ENCODE results near the gene MED25.
"Not testable (repeated sequence)": the region's sequence is repeated elsewhere in the genome, so short reads cannot be mapped to it uniquely, and the experiment has no call there.

MED25 gene

DNA sequence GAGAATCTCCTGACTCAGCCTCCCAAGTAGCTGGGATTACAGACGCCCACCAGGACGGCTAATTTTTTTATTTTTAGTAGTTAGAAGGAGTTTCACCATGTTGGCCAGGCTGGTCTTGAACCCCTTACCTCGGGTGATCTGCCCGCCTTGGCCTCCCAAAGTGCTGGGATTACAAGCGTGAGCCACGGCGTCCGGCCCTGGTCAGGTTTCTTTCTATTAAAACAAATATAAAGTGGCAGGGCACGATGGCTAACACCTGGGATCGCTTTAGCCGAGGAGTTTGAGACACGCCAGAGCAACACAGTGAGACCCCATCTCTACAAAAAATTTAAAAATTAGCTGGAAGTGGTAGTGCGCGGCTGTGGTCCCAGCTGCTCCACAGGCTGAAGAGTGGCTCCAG, 1.5 kb upstream of the MED25 start:
- DNase-seq (ENCODE audit: low read depth in 2 of 2), result no peak

DNA sequence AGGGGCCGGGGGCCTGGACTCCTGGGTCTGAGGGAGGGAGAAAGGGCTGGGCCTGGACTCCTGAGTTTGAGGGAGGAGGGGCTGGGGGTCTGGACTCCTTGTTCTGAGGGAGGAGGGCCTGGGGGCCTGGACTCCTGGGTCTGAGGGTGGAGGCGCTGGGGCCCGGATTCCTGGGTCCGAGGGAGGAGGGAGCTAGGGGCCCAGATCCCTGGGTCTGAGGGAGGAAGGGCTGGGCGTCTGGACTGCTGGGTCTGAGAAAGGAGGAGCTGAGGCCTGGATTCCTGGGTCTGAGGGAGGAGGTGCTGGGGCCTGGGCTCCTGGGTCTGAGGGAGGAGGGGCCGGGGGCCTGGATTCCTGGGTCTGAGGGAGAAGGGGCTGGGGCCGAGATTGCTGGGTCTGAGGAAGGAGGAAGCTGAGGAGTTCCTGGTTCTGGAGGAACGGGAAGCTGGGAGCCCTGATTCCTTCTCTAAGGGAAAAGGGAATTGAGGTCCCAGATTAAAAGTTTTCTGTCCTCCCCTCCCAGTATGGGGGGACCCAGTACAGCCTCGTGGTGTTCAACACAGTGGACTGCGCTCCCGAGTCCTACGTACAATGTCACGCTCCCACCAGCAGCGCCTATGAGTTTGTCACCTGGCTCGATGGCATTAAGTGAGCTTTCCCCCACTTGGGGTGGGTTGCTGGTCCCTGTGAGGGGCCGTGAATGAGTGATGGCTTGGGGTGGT, 721 bp downstream of the MED25 start:
- DNase-seq (ENCODE audit: low read depth in 2 of 2), result no peak

DNA sequence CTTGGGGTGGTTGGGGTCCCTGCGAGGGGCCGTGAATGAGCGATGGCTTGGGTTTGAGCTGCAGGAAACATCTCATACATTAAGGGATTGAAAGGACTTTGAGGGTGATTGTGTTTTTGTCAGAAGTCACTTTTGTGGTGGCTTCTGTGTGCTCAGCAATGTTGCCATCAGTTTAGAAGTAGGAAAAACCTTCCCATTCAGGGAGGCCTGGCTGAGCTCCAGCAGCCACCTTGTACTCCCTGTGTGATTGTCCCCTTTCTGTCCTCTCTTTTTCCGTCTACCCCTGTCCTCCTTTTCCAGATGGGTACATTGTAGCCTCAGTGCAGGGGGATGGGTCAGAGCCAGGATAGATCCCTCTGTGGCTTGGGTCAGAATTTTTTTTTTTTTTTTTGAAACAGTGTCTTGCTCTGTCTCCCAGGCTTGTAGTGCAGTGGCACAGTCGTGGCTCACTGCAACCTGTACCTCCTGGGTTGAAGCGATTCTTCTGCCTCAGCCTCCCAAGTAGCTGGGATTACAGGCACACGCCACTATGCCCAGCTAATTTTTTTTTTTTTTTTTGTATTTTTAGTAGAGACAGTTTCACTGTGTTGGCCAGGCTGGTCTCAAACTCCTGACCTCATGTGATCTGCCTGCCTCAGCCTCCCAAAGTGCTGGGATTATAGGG, 1.5 kb downstream of the MED25 start:
- not testable (repeated sequence) for DNase-seq (ENCODE audit: low read depth in 2 of 2)

DNA sequence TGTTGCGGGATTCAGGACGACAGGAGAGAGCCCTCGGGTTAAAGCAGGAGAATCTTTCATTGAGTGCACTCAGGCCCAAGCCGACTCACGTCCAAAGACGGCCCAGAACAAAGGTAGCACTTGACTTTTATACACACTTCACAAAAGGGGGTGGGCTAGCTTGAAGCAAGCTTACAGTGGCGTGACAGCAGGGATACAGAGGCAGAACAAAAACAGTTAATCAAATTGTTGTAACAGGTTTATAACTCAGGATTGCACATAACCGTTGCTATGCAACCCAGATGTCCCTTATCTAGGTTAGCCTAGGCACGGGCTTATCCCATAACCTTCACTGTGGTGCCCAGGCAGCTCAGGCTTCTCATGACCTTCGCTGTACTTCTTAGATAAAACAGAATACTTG, 2.0 kb downstream of the MED25 start:
- no peak for DNase-seq (ENCODE audit: low read depth in 2 of 2)

DNA sequence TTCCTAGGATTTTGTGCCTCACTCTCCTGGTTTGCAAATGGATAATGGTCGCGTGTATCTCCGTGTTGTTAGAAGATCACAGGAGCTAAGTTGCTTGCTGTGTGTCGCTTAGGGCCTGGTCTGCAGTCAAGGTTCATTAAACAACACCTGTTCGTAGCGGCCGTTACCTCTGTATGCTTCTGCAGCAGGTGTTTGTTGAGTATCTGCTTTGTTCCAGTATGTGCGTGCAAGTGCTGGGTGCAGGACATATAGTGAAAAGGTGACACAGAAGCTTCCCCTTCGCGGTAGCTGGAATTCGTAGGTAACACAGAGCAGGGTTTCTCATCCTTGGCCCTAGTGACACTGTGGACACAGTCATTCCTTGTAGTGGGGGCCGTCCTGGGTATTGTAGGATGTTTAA, 5.4 kb downstream of the MED25 start:
- no peak for DNase-seq (ENCODE audit: low read depth in 2 of 2)

DNA sequence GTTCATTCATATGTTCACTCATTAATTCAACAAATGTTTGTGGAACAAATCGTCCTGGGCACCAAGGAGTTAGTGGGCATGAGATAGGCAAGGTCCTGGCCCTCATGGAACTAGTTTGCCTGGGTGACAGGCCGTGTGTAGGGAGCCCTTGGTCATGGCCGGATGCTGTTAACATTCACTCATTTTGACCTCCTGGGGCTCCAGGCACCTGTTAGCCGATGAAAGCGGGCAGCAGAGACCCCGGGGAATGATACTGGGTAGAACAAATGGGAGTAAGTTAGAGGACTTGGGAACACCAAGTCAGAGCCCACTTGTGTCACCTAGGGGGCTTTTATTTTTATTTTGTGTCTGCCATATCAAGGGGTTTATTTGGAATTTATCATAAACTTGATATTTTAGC, 6.6 kb downstream of the MED25 start:
- DNase-seq (ENCODE audit: low read depth in 2 of 2), result no peak

DNA sequence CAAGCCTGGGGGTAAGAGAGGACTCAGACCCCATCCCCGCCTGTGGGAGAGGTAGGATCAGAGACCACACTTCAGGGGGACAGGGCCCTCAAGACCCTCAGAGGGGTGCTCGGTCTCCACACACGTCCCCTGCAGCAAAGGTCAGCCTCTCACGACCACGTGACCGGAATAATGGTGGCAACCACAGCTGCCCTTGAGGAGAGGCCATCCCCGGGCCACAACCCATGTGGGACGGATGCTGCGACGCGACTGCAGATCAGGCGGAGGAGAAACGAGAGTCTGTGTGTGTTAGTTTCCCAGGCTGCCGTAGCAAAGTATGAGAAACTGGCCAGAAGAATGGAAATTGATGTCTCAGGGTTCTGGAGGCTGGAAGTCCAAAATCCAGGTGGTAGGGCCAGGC, 8.9 kb downstream of the MED25 start:
- DNase-seq (ENCODE audit: low read depth in 2 of 2), result no peak

DNA sequence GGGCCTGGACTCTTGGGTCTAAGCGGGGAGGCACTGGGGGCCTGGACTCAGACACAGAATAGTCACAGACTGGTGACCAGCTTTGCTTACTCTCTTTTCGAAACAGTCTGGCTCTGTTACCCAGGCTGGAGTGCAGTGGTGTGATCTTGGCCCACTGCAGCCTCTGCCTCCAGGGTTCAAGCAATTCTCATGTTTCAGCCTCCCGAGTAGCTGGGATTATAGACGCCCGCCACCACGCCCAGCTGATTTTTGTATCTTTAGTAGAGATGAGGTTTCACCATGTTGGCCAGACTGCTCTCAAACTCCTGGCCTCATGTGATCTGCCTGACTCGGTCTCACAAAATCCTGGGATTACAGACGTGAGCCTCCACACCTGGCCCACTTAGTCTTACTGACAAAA, 11.1 kb downstream of the MED25 start:
- DNase-seq (ENCODE audit: low read depth in 2 of 2), result no peak

DNA sequence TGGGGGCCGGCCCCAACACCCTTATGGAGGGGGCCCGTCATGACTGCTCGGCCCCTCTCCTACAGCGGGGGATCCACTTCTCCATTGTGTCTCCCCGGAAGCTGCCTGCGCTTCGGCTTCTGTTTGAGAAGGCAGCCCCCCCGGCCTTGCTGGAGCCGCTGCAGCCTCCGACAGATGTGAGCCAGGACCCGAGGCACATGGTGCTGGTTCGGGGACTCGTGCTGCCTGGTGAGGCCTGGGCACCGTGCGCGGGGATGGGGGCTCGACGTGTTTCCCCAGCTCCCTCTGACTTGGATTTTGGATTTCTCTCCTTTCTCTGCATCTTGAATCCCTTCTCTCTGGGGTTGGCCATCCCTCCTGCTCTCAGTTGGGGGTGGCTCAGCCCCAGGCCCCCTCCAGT, 11.6 kb downstream of the MED25 start:
- DNase-seq (ENCODE audit: low read depth in 2 of 2), result no peak

DNA sequence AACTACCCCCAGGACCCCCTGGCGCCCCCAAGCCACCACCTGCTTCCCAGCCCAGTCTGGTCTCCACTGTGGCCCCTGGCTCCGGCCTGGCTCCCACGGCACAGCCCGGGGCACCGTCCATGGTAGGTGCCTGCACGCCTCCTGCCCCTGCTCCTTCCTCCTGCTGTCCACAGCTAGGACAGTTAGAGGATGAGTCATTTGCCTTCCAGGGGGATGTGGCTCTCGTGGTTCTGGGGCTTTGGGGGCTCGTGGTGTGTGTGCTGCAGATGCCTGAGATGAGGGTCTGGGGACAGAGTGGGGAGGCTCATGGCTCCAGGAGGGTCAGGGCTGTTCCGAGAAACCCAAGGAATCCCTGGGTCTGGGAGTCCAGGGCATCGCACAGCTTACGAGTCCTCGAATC, 12.7 kb downstream of the MED25 start:
- DNase-seq (ENCODE audit: low read depth in 2 of 2), result no peak

DNA sequence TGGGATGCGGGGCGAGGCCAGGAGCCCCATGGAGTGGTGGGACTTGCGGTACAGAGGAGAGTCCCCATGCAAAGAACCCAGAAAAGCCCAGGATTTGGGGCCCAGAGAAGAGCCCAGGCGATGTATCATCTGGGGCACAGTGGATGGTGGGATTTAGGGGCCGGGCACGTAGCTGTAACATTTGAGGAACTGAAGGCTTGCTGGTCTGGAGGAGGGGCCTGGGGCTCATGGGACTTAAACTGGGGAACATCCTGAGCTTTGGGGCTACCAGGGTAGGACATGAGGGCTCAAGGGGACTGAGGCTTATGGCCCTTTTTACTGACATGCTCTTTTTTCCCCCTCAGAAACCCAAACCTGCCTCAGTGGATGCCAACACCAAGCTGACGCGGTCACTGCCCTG, 13.5 kb downstream of the MED25 start:
- no peak for DNase-seq (ENCODE audit: low read depth in 2 of 2)

DNA sequence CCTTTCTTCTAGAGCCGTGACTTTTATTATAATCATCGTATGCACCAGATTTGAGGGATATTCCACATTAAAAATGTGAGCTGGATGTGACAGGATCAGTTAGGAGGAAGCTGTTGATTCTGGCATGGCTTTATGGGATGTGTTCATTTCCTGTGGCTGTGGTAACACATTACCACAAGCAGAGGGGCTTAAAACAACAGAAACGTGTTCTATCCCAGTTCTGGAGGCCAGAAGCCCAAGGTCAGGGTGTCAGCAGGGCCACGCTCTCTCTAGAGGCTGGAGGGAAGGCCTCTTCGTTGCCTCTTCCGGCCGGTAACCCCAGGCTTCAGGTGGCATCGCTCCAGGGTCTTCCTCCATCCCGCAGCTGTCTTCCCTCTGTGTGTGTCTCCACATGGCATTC, 14.5 kb downstream of the MED25 start:
- DNase-seq (ENCODE audit: low read depth in 2 of 2), result no peak

DNA sequence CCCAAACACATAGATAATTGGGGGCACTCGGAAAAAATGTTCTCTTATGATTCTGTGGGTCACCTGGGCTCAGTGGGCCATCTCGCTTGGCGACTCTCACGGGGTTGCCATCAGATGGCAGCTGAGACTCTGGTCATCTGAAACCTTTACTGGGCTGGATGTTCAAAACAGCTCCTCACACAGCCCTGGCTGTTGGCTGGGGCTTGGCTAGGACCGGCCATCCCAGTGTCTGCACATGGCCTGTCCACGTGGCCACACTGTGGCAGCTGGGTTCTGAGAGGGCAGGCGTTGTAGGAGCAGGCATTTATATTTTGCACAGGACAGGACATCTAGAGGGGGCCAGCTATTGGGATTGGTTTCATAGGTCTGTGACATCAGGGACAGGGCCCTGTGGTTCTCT, 15.5 kb downstream of the MED25 start:
- no peak for DNase-seq (ENCODE audit: low read depth in 2 of 2)

DNA sequence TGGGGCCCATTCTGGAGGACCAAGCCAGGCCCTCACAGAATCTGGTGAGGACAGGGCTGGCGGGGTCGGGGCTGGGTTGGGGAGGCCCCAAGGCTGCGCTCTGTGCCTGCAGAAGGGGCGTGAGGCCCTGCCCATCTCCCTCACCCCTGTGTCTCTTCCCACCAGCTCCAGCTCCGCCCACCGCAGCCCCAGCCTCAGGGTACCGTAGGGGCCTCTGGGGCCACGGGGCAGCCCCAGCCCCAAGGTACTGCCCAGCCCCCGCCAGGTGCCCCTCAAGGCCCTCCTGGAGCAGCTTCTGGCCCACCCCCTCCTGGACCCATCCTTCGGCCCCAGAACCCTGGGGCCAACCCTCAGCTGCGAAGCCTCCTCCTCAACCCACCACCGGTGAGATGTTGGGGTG, 17.5 kb downstream of the MED25 start:
- DNase-seq (ENCODE audit: low read depth in 2 of 2), result no peak

DNA sequence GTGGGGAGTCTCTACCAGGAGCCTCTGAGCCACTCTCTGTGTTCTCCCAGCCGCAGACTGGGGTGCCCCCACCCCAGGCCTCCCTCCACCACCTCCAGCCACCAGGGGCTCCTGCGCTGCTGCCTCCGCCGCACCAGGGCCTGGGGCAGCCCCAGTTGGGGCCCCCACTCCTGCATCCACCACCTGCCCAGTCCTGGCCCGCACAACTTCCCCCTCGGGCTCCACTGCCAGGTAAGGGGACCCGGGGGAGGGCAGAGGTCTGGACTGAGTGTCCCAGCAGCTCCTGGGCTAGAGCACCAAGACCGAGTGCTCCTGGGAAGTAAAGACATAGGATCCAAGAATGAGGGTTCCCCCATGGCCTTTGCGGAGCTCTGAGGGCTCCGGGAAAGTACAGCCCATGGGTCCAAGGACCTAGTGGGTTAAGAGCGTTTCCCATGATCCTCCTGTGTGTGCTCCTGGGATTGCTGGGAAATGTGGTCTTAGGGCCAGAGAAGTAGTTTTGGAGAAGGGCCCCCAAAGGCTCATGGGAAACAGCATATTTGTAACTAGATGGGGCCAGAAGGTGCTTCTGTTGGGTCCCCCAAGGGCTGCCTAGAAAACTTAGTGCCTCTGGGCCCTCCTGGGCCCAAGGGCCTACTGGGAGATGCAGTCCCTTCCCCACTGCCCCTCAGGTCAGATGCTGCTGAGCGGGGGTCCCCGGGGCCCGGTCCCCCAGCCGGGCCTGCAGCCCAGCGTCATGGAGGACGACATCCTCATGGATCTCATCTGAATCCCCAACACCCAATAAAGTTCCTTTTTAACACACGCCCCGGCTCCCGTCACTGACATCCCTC, 18.3 kb downstream of the MED25 start:
- no peak for DNase-seq (ENCODE audit: low read depth in 2 of 2)

DNA sequence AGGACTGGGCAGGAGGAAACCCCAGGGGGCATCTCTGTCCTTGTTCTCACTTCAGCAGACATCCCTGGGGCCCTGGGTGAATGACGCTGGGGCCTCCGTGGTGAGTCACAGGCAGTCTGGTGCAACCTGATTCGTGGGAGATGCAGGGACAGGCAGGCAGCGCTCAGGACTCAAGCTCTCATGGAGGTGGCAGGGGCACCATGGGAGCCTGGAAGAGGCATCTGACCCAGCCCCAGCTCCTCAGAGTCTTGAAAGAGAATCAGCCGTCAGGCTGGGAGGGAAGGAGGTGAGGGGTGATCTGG, 18.9 kb downstream of the MED25 start:
- no peak for DNase-seq (ENCODE audit: low read depth in 2 of 2)

DNA sequence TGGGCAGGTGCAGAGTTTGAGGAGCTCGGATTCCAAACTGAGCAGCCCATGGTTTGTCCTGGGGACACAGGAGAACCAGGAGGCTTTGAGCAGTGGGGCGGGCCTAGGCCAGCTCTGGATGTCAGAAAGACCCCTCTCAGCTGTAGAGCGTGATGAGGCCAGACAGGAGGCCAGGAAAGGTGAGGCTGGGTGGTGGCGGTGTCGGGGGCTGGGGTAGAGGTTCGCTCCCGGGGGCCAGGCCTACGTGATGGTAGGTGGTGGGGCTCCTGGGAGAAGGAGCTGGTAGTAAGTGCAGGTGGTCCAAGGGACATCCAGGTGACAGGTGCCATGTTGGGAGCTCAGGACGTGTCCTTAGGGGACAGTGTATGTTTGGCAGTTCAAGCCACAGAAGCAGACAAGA, 19.3 kb downstream of the MED25 start:
- DNase-seq (ENCODE audit: low read depth in 2 of 2), result no peak

DNA sequence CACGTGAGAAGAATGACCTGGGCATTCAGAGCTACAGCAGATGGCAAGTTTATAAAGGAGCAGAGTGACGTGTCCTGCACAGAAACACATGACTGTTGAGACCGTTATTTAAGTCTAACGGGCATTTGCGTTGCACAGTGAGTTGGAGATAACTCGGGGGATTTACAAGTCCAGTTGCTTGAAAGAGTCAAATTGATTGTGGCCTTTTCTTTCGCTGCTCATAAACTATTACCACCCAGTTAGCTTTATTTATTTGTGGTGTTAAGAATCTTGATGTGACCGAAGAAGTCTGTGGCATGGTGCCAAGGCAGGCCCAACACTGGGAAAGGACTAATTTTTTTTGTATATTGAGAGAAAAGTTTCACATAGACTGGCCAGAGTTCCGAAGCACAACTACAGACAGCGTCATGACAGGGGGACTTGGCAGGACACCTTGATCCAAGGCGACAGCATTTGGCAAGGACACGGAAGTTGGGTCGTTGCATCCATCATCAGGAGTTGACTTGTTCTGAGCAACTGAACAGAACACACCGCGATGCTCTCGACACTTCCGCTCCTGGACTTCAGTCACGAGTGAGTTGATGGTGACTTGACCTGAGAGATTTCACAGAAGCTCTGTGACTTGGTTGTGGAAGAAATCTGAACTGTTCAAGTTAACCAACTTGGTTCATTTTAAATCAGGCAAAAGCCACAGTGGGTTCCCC, 20.9 kb downstream of the MED25 start:
- DNase-seq (ENCODE audit: low read depth in 2 of 2), result no peak

DNA sequence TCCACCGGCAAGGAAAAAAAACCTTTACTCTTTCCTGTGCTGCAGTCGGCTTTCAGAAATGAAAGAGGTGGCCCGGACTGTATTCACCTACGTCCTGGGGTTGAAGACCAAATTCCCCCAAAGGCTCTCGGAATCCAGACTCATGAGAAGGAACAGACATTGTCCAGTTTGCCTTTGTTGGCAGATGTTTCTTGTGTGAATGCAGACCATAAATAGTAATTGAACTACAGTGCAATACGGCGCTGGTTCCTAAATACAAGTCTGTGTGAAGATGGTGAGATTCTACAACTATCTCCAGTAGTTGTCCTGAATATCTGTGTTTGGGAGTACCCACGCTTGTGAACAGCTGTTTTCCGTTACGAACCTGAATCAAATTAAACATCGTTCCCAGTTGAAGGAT, 21.6 kb downstream of the MED25 start:
- DNase-seq (ENCODE audit: low read depth in 2 of 2), result no peak

DNA sequence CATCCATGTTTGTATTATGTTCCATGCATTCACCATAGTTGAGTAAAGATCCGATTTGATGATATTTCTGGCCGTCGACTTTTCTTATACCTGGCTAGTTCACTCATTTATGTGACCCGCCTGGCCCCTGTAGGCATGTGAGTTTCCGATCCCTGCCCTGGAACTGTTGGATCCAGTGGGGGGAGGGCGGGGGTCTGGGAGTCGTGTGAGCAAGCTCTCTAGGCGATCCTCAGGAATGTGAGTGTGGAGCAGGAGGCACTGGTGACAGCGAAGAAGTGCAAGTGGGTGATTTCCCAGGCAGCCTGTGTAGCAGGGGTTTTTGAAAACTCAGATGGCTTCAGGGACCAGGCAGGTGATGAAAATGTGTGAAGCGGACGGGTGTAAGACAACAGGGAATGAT, 22.2 kb downstream of the MED25 start:
- no peak for DNase-seq (ENCODE audit: low read depth in 2 of 2)

DNA sequence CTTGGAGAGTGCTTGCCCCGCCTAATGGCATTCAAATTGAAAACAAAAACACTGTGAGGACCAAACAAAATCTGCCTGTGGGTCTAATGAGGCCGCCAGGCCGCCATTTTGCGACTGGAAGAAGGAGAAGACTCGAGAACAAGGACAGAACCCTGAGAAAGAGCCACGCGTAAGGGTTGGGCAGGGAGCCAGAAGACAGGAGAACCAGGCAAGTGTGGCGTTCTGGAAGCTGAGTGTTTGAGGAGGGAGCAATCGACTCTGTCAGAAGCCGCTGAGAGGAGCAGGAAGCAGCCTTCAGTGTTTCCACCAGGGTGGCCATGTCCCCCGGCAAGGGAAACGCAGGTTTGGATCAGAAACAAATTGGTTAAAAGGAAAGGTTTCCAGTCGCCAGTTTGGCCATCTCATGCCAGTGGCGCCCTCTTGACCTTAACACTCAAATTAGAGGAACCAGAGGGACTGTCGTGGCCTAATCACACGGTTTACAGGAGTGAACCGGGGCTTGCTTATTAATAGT, 22.7 kb downstream of the MED25 start:
- DNase-seq (ENCODE audit: low read depth in 2 of 2), result no peak

DNA sequence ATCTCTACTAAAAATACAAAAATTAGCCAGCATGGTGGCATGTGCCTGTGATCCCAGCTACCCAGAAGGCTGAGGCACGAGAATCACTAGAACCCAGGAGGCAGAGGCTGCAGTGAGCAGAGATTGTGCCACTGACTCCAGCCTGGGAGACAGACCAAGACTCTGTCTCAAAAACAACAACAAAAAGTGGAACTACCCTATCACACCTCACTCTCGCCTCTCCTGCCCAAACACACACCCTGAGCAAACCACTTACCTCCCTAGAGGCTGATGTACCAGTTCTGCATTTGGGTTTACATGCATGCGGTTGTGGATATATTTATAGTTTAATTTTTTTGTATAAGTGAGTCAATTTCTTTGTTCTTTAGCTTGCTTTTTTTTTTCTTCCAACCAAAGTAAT, 25.2 kb downstream of the MED25 start:
- no peak for DNase-seq (ENCODE audit: low read depth in 2 of 2)
